ENCODE measurements around the gene PEX10. TPM values are rescaled to one million over a fixed set of nuclear protein-coding genes. Genes with fewer than 3 reads are reported as not detected.

PEX10 gene
- polyA plus RNA-seq, 1 donor from 2014 or later, result 30.1 TPM

DNA sequence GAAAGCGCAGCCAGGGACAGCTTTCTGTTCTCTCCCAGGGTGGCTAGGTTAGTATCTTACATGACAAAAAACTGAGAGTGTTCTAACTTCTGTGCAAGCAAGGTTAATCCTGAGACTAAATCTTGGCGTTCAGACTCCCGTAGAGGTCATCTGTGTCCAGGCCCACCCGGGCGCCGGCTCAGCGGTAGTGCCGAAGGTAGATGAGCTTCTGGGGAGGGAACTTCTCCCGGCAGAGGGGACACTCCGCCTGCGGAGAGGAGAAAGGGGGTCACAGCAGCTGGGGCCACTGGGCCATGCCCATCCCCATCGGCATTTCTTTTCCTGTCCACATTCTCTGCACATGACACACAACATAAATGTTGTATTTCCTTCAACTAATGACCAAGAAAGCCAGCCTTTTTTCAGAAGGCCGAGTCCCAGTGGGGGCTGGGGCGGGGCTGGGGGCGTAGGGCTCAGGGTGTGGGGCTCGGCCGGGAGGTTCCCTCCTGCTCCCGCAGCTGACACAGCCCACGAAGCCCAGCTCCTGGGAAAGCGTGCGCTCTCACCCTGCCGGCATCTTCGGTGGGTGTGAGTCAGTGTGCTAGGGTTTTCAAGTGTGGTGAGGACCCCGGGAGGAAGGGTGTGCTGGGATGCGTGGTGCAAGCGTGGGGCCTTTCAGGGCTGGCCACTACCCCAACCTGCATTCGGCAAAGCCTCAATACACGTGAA lies 6.6 kb downstream of the PEX10 start:
- no peak overlapping the region for H3K9ac ChIP-seq (ENCODE audit: low read length)
- no peaks in the 10 kb centered on the region for H3K9me2 ChIP-seq (ENCODE audit: insufficient read depth, low read length)
- H3K27me3 ChIP-seq (ENCODE audit: insufficient read depth, low read depth, low read length), result no peaks in the 10 kb centered on the region
- H3K79me2 ChIP-seq (replicated peaks; ENCODE audit: insufficient read depth, low read length), result no peaks in the 10 kb centered on the region
- H3K9me3 ChIP-seq (ENCODE audit: low read length), result no peaks in the 10 kb centered on the region
- H4K20me1 ChIP-seq (ENCODE audit: insufficient read depth), result no peaks in the 10 kb centered on the region
- H3K27ac ChIP-seq (ENCODE audit: low read length), result no peak overlapping the region
- no peak overlapping the region for H3K4me2 ChIP-seq (ENCODE audit: low read length)
- no peak overlapping the region for H2AFZ ChIP-seq (ENCODE audit: low read depth, low read length)
- H3K4me3 ChIP-seq (ENCODE audit: low read length), result no peak overlapping the region
- no peaks in the 10 kb centered on the region for H3F3A ChIP-seq (ENCODE audit: insufficient read depth, low read length, poor library complexity, severe bottlenecking)
- TF ChIP-seq EP300 (conservative IDR thresholded peaks at IDR 0.05; ENCODE audit: poor library complexity, severe bottlenecking) (no peak), MXI1 (conservative IDR thresholded peaks at IDR 0.05; ENCODE audit: poor library complexity, severe bottlenecking) (no peak)
- no peaks in the 10 kb centered on the region for H3K36me3 ChIP-seq (ENCODE audit: insufficient read depth, low read length)

- Histone ChIP-seq H3K9me3 (ENCODE audit: low read length) (no peaks in the 10 kb centered on the region), H3K27ac (ENCODE audit: low read length) (no peak overlapping the region), H4K20me1 (ENCODE audit: insufficient read depth) (no peaks in the 10 kb centered on the region), H3K9me2 (ENCODE audit: insufficient read depth, low read length) (no peaks in the 10 kb centered on the region), H2AFZ (ENCODE audit: low read depth, low read length) (no peak overlapping the region), H3F3A (ENCODE audit: insufficient read depth, low read length, poor library complexity, severe bottlenecking) (no peaks in the 10 kb centered on the region), H3K36me3 (ENCODE audit: insufficient read depth, low read length) (no peaks in the 10 kb centered on the region), H3K4me3 (ENCODE audit: low read length) (no peak overlapping the region), H3K4me2 (ENCODE audit: low read length) (no peak overlapping the region), H3K27me3 (ENCODE audit: insufficient read depth, low read depth, low read length) (no peaks in the 10 kb centered on the region), H3K79me2 (replicated peaks; ENCODE audit: insufficient read depth, low read length) (no peaks in the 10 kb centered on the region), H3K9ac (ENCODE audit: low read length) (no peak overlapping the region)
- TF ChIP-seq REST (IDR thresholded peaks at IDR 0.05; ENCODE audit: borderline replicate concordance) (no peak), SMC3 (conservative IDR thresholded peaks at IDR 0.05; ENCODE audit: poor library complexity) (no peak), POLR2AphosphoS5 (IDR thresholded peaks at IDR 0.05) (no peak), EP300 (conservative IDR thresholded peaks at IDR 0.05; ENCODE audit: poor library complexity, severe bottlenecking) (no peak), RAD21 (conservative IDR thresholded peaks at IDR 0.05) (no peak), CTCF (IDR thresholded peaks at IDR 0.05; ENCODE audit: poor library complexity, severe bottlenecking) (no peak), TAF1 (IDR thresholded peaks at IDR 0.05; ENCODE audit: low read depth) (no peak), EZH2 (IDR thresholded peaks at IDR 0.05; ENCODE audit: borderline replicate concordance, insufficient read depth, low read length, poor library complexity, severe bottlenecking) (no peak), MXI1 (conservative IDR thresholded peaks at IDR 0.05; ENCODE audit: poor library complexity, severe bottlenecking) (no peak)
Measured at GRCh38 chr1:2404890-2405511, 7.4 kb downstream of the PEX10 start.

All from neural cell (in vitro differentiated cells).